Mesothelial cell of epicardium (in vitro differentiated cells): Measurements from ENCODE around the gene JAML. TPM values are rescaled to one million over a fixed set of nuclear protein-coding genes. Genes with fewer than 3 reads are reported as not detected.

Experiments
- DNase-seq, 2 experiments: peaks; one replicate each; pipeline ENCODE4 v3.0.0; 2021; ENCODE audit warnings: low spot score in 2 of 2; ENCODE audit not compliant: unreplicated experiment in 2 of 2
- H3K27ac Mint-ChIP-seq: 2 replicates; pipeline ENCODE4 v1.8.0; 2021; ENCODE audit warnings: mixed read lengths
- H3K27me3 Mint-ChIP-seq: 2 replicates; pipeline ENCODE4 v1.8.0; 2021; ENCODE audit warnings: low read depth, mixed read lengths
- H3K36me3 Mint-ChIP-seq: 2 replicates; pipeline ENCODE4 v1.8.0; 2021; ENCODE audit warnings: mixed read lengths
- H3K4me1 Mint-ChIP-seq: 2 replicates; pipeline ENCODE4 v1.8.0; 2021; ENCODE audit warnings: mixed read lengths
- H3K4me3 Mint-ChIP-seq: 2 replicates; pipeline ENCODE4 v1.8.0; 2021; ENCODE audit warnings: mild to moderate bottlenecking, moderate library complexity, mixed read lengths
- H3K9me3 Mint-ChIP-seq: 2 replicates; pipeline ENCODE4 v1.8.0; 2021; ENCODE audit warnings: mixed read lengths
- total RNA-seq: library from RNA; stranded (reverse); gene quantifications from 3 replicates; pipeline ENCODE4 v1.2.1, GENCODE V29; 2021
- TF ChIP-seq, protein P1 (sequence below): fragments of 200-600 bp; sonication (generic); IDR thresholded peaks from one replicate; pipeline ENCODE4 v1.5.0; 2021; ENCODE audit warnings: antibody characterized with exemption; ENCODE audit not compliant: unreplicated experiment

Gene JAML
- total RNA-seq, 1 donor from 2014 or later = not detected

DNA sequence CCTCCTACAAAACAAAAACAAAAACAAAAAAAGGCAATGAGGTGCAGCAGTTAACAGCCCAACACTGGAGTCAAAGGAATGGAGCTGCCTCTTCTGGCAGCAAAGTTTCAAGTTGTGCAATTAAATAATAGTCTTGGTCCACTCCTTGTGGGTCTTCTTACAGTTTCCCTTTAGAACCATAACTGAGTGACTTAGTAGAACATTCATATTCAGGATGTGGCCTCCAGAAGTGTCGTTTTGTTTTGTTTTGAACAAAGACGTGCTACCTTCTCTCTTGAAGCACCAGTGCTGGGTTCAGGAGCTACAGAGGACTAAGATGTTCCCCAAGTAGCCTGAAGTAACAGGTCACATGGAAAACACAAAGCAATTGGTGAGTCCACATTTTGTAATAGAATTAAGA is 2.0 kb upstream of the JAML start:
- Mint-ChIP-seq H3K27ac (no peak overlapping the region), H3K4me3 (no peak overlapping the region), H3K4me1 (no peaks in the 10 kb centered on the region), H3K27me3 (peaks cover 30% of the 10 kb centered on the region), H3K36me3 (peaks cover 4% of the 10 kb centered on the region), H3K9me3 (no peaks in the 10 kb centered on the region)
- TF ChIP-seq, protein P1, sequence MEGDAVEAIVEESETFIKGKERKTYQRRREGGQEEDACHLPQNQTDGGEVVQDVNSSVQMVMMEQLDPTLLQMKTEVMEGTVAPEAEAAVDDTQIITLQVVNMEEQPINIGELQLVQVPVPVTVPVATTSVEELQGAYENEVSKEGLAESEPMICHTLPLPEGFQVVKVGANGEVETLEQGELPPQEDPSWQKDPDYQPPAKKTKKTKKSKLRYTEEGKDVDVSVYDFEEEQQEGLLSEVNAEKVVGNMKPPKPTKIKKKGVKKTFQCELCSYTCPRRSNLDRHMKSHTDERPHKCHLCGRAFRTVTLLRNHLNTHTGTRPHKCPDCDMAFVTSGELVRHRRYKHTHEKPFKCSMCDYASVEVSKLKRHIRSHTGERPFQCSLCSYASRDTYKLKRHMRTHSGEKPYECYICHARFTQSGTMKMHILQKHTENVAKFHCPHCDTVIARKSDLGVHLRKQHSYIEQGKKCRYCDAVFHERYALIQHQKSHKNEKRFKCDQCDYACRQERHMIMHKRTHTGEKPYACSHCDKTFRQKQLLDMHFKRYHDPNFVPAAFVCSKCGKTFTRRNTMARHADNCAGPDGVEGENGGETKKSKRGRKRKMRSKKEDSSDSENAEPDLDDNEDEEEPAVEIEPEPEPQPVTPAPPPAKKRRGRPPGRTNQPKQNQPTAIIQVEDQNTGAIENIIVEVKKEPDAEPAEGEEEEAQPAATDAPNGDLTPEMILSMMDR = no peak
- no peak for DNase-seq

DNA sequence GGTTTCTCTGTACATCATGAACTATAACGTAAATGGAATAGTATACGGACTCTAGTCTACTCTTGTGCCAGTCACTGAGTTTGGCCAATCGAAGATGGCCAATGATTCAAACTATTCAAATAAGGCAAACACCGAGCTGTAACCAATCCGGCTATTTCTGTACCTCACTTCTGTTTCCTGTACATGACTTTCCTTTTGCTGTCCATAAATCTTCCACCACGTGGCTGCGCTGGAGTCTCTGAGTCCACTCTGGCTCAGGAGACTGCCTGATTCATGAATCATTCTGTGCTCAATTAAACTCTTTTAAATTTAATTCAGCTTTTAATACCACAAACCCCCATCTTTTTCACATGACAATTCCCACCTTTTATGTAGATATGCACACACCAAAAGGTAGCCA is 1.5 kb upstream of the JAML start:
- no peaks in the 10 kb centered on the region for H3K4me1 Mint-ChIP-seq
- peaks cover 34% of the 10 kb centered on the region for H3K27me3 Mint-ChIP-seq
- TF ChIP-seq, protein P1 = no peak
- no peak overlapping the region for H3K4me3 Mint-ChIP-seq
- peaks cover 4% of the 10 kb centered on the region for H3K36me3 Mint-ChIP-seq
- DNase-seq = no peak
- H3K9me3 Mint-ChIP-seq = no peaks in the 10 kb centered on the region
- no peak overlapping the region for H3K27ac Mint-ChIP-seq

DNA sequence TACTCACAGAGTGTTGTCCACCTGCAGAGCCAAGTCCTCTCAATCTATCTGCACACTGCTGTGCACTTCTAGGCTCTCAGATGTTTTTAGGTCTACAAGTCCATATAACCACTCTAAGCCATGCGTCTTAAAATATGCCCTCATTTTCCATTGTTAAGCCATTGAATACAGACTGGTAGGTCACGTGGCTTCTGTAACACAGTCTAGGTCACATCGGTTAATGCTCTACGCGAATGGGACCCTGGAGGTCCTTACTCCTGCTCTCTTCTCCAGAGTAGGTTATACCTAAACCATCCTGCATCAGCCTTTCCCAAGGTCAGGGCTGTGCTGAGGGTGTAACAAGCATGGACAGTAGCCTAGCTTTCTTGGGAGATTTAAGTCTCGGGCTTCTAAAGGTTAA is 819 bp downstream of the JAML start:
- Mint-ChIP-seq H3K36me3 (no peaks in the 10 kb centered on the region), H3K27ac (no peak overlapping the region), H3K4me1 (no peaks in the 10 kb centered on the region), H3K27me3 (peaks cover 56% of the 10 kb centered on the region), H3K9me3 (peaks cover 1% of the 10 kb centered on the region), H3K4me3 (no peak overlapping the region)
- DNase-seq = no peak
- TF ChIP-seq, protein P1 = no peak

DNA sequence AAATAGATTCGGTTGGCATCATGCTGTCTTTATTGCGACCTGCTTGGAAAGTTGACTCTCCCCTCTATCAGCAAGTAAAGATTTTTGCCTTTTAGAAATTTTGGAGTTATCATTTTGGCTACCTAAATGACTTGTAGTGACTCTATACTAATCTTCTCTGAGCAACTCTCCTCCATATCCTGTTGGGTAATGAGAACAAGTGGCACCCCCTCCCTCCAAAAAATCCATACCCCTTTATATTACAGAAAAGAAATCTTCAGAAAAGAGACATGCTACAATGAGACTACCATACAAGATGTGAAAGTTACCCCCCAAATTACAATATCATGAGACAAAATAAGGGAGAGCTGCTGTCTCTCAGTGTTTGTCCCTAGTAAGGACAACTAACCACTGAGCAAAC is 1.2 kb downstream of the JAML start:
- Mint-ChIP-seq H3K9me3 (peaks cover 4% of the 10 kb centered on the region), H3K27me3 (peaks cover 60% of the 10 kb centered on the region), H3K27ac (no peak overlapping the region), H3K4me1 (no peaks in the 10 kb centered on the region), H3K4me3 (no peak overlapping the region), H3K36me3 (no peaks in the 10 kb centered on the region)
- DNase-seq = no peak
- TF ChIP-seq, protein P1 = no peak

DNA sequence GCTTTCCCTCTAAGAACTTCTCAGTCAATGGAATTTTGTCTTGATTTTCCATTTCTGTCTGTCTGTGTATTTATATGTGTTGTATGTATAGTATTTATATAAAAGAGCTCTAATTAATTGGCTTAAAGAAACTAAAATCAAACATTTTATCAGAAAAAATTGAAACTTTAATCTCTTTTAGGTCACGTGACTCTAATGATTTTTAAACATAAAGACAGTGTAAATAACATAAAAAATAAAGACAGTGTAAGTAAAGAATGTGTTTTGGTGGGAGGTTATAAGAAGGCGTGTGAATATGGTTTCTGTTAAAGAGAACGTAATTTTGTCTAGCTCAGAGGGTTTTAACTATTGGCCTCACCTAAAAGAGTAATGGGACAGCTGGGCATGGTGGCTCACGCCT is 2.4 kb downstream of the JAML start:
- peaks cover 66% of the 10 kb centered on the region for H3K27me3 Mint-ChIP-seq
- H3K4me3 Mint-ChIP-seq = no peak overlapping the region
- no peaks in the 10 kb centered on the region for H3K4me1 Mint-ChIP-seq
- no peaks in the 10 kb centered on the region for H3K36me3 Mint-ChIP-seq
- H3K27ac Mint-ChIP-seq = no peak overlapping the region
- TF ChIP-seq, protein P1 = no peak
- H3K9me3 Mint-ChIP-seq = peaks cover 4% of the 10 kb centered on the region
- DNase-seq = no peak

DNA sequence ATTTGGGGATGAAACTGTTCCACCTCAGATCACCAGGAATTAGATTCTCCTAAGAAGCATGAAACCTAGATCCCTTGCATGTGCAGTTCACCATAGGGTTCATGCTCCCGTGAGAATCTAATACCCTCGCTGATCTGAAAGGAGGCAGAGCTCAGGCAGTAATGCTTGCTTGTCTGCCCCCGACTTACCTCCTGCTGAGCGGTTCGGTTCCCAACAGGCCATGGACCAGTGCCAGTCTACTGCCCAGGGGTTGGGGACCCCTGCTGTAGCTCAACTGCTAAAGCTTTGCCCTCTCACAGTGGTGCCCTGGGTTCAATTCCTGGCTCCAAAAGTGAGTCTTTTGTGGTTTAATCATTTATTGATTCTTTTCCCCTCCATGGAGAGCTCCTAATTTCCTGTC is 3.4 kb downstream of the JAML start:
- no peak for DNase-seq

More for the DNA sequence above, 3.4 kb downstream of the JAML start:
- peaks cover 70% of the 10 kb centered on the region for H3K27me3 Mint-ChIP-seq
- H3K9me3 Mint-ChIP-seq = peaks cover 4% of the 10 kb centered on the region
- TF ChIP-seq, protein P1 = no peak
- H3K4me3 Mint-ChIP-seq = no peak overlapping the region
- H3K27ac Mint-ChIP-seq = no peak overlapping the region
- no peaks in the 10 kb centered on the region for H3K36me3 Mint-ChIP-seq
- H3K4me1 Mint-ChIP-seq = peaks cover 5% of the 10 kb centered on the region
